ENCODE data around the gene FAM236C.
"Not testable (repeated sequence)": the region's sequence is repeated elsewhere in the genome, so short reads cannot be mapped to it uniquely, and the experiment has no call there.

DNA sequence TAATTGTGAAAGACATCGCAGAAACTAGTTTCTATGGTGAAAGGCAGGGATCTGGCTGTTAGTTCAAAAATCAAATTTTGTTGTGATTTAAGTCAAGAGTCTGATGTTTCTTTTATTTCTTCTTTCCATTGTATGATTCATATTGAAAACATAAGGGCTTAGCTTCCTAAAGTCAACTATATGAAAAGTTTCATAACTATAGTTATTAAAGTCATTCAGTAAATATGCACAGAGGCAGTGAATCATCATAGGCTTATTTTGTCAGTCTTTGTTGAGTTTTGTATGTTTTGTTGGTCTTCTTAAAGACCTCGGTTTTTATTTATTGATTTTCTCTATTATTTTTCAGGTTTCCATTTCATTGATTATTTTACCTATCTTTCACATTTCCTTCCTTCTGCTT, 29.5 kb upstream of the FAM236C start:
- TF ChIP-seq YY1 (IDR thresholded peaks at IDR 0.05; ENCODE audit: insufficient read depth, insufficient read length); ZNF274 (IDR thresholded peaks at IDR 0.05; ENCODE audit: low read depth, low read length): not testable (repeated sequence)
